NCI-H2171 treated with DMSO at 0.1 percent for 48 hours (cell line): Measurements from ENCODE around the gene KRT76.
A peak's percentile ranks its signal among the peaks of the same experiment; 100 is the strongest.

Experiments used
- DNase-seq: peaks from one replicate; lab custom pipeline; 2025; lab: John Stamatoyannopoulos, UW

KRT76 gene

GRCh38 chr12:52813203-52813819 is 36.2 kb upstream of the KRT76 start:
- DNase-seq: no peak

- no peak for DNase-seq
Measured at GRCh38 chr12:52812749-52813148, 35.6 kb upstream of the KRT76 start.

GRCh38 chr12:52812073-52812400 is 34.9 kb upstream of the KRT76 start:
- no peak for DNase-seq

- DNase-seq: no peak
Measured at GRCh38 chr12:52811191-52812072, 34.3 kb upstream of the KRT76 start.

GRCh38 chr12:52810554-52810953 is 33.4 kb upstream of the KRT76 start:
- no peak for DNase-seq

GRCh38 chr12:52809166-52809565 is 32.0 kb upstream of the KRT76 start:
- DNase-seq: no peak

- no peak for DNase-seq
Measured at GRCh38 chr12:52808573-52809160, 31.5 kb upstream of the KRT76 start.

- no peak for DNase-seq
Measured at GRCh38 chr12:52807544-52808470, 30.7 kb upstream of the KRT76 start.

- no peak for DNase-seq
Measured at GRCh38 chr12:52806821-52807543, 29.8 kb upstream of the KRT76 start.

GRCh38 chr12:52806169-52806811 is 29.1 kb upstream of the KRT76 start:
- DNase-seq: no peak

GRCh38 chr12:52805739-52806138 is 28.6 kb upstream of the KRT76 start:
- DNase-seq: no peak

GRCh38 chr12:52805000-52805399 is 27.9 kb upstream of the KRT76 start:
- peak; percentile 77 for DNase-seq

- no peak for DNase-seq
Measured at GRCh38 chr12:52802442-52802841, 25.3 kb upstream of the KRT76 start.

- DNase-seq: no peak
Measured at GRCh38 chr12:52801773-52802172, 24.6 kb upstream of the KRT76 start.

- no peak for DNase-seq
Measured at GRCh38 chr12:52800259-52800917, 23.2 kb upstream of the KRT76 start.

GRCh38 chr12:52799505-52800211 is 22.5 kb upstream of the KRT76 start:
- DNase-seq: no peak

GRCh38 chr12:52798671-52799504 is 21.7 kb upstream of the KRT76 start:
- no peak for DNase-seq

- no peak for DNase-seq
Measured at GRCh38 chr12:52798003-52798670, 21.0 kb upstream of the KRT76 start.
